Measurements from ENCODE around the gene FZR1. TPM values are rescaled to one million over a fixed set of nuclear protein-coding genes. Genes with fewer than 3 reads are reported as not detected.

Gene FZR1
- 59.4 and 63.2 TPM in 2 replicates for total RNA-seq (ENCODE audit: low replicate concordance)
- long read RNA-seq, result 0 reads

GRCh38 chr19:3505598-3506383 is at the start of gene FZR1:
TSS of gene FZR1 (plus strand) at chr19:3506311. CDS start at chr19:3522990, 16,679 bp downstream.
- Mint-ChIP-seq H3K4me3 (peak within 1 kb of the TSS; percentile 95), H3K36me3 (peaks cover 3% of the 10 kb centered on the region), H3K27ac (peak within 1 kb of the TSS; percentile 98), H3K27me3 (no peaks in the 10 kb centered on the region), H3K4me1 (ENCODE audit: unreplicated experiment) (peaks cover 21% of the 10 kb centered on the region), H3K9me3 (peaks cover 3% of the 10 kb centered on the region)
- DNase-seq (ENCODE audit: extremely low spot score, unreplicated experiment), result peak; percentile 100
- no peak for TF ChIP-seq CTCF (conservative IDR thresholded peaks at IDR 0.05)

GRCh38 chr19:3456925-3457527 is 49.1 kb upstream of the FZR1 start:
- peaks cover 20% of the 10 kb centered on the region for H3K27me3 Mint-ChIP-seq
- peaks cover 5% of the 10 kb centered on the region for H3K4me1 Mint-ChIP-seq (ENCODE audit: unreplicated experiment)
- no peaks in the 10 kb centered on the region for H3K9me3 Mint-ChIP-seq
- TF ChIP-seq CTCF (conservative IDR thresholded peaks at IDR 0.05), result no peak
- no peaks in the 10 kb centered on the region for H3K36me3 Mint-ChIP-seq
- H3K27ac Mint-ChIP-seq, result no peak overlapping the region
- no peak for DNase-seq (ENCODE audit: extremely low spot score, unreplicated experiment)
- H3K4me3 Mint-ChIP-seq, result peak overlapping the region; percentile 25

- no peak overlapping the region for H3K27ac Mint-ChIP-seq
- H3K9me3 Mint-ChIP-seq, result no peaks in the 10 kb centered on the region
- H3K4me3 Mint-ChIP-seq, result peak overlapping the region; percentile 25
- H3K36me3 Mint-ChIP-seq, result peaks cover 2% of the 10 kb centered on the region
- DNase-seq (ENCODE audit: extremely low spot score, unreplicated experiment), result no peak
- H3K27me3 Mint-ChIP-seq, result peaks cover 26% of the 10 kb centered on the region
- H3K4me1 Mint-ChIP-seq (ENCODE audit: unreplicated experiment), result peaks cover 7% of the 10 kb centered on the region
- TF ChIP-seq CTCF (conservative IDR thresholded peaks at IDR 0.05), result no peak
These were observed 48.4 kb upstream of the FZR1 start for GRCh38 chr19:3457528-3458228.

- Mint-ChIP-seq H3K4me1 (ENCODE audit: unreplicated experiment) (peaks cover 10% of the 10 kb centered on the region), H3K36me3 (peaks cover 5% of the 10 kb centered on the region), H3K27me3 (peaks cover 29% of the 10 kb centered on the region), H3K4me3 (peak overlapping the region; percentile 45), H3K27ac (no peak overlapping the region), H3K9me3 (no peaks in the 10 kb centered on the region)
- no peak for DNase-seq (ENCODE audit: extremely low spot score, unreplicated experiment)
- no peak for TF ChIP-seq CTCF (conservative IDR thresholded peaks at IDR 0.05)
These were observed 47.7 kb upstream of the FZR1 start for GRCh38 chr19:3458229-3459088.

Data from type B pancreatic cell (in vitro differentiated cells).